RWPE1 (cell line): ENCODE results near the gene PPP3CA.
A peak's percentile ranks its signal among the peaks of the same experiment; 100 is the strongest.

Source experiments
- CTCF ChIA-PET: fragments of 350-600 bp; sonication (Branson Sonifier 250); formaldehyde crosslinking; extraction: SDS; loops from one replicate; lab custom pipeline; 2021; lab: Yijun Ruan, JAX
- POLR2A ChIA-PET: fragments of 400-600 bp; formaldehyde crosslinking; extraction: SDS; loops from one replicate; lab custom pipeline; 2020; ENCODE audit warnings: antibody characterized with exemption; ENCODE audit not compliant: low non-redundant PET; lab: Yijun Ruan, JAX
- DNase-seq: peaks from one replicate; pipeline ENCODE4 v3.0.0; 2012; ENCODE audit warnings: low spot score
- H3K27ac ChIP-seq: fragments of 450-650 bp; 2 replicates; pipeline ENCODE4 v1.5.1; 2017
- TF ChIP-seq, protein P1 (sequence below): fragments of 450-650 bp; conservative IDR thresholded peaks from 2 replicates; pipeline ENCODE4 v1.5.1; 2017; ENCODE audit warnings: low read depth, mild to moderate bottlenecking

The PPP3CA gene

DNA sequence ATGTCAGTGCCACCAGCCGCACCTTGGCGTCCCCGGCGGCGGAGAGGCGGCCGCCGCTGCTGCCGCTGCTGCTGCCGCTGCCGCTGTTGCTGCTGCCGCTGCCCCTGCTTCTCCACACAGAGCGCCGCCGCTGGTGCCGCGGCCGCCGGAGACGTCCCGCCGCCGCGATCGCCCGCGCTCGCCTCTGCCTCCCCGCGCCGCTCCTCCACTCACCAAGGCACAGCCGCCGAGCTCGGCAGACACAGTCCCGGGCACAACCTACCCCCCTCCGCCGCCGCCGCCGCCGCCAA is at the start of gene PPP3CA:
PPP3CA (minus strand) TSS at position 260 of the 290 bp plus-strand sequence.
- peak within 1 kb of the TSS; percentile 96 for H3K27ac ChIP-seq
- TF ChIP-seq, protein P1, sequence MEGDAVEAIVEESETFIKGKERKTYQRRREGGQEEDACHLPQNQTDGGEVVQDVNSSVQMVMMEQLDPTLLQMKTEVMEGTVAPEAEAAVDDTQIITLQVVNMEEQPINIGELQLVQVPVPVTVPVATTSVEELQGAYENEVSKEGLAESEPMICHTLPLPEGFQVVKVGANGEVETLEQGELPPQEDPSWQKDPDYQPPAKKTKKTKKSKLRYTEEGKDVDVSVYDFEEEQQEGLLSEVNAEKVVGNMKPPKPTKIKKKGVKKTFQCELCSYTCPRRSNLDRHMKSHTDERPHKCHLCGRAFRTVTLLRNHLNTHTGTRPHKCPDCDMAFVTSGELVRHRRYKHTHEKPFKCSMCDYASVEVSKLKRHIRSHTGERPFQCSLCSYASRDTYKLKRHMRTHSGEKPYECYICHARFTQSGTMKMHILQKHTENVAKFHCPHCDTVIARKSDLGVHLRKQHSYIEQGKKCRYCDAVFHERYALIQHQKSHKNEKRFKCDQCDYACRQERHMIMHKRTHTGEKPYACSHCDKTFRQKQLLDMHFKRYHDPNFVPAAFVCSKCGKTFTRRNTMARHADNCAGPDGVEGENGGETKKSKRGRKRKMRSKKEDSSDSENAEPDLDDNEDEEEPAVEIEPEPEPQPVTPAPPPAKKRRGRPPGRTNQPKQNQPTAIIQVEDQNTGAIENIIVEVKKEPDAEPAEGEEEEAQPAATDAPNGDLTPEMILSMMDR, result no peak
- CTCF ChIA-PET, result interaction anchor here (0.6 kb wide), 2 partner anchors 158 to 515 kb away, joined by 3 read pairs; no protein-coding TSS in a partner anchor
- POLR2A ChIA-PET, result interaction anchor here (0.8 to 0.9 kb wide), 2 partner anchors 10 to 146 kb away, joined by 3 to 4 read pairs; no protein-coding TSS in a partner anchor
- DNase-seq, result no peak

GRCh38 chr4:101393256-101393655 is 45.9 kb upstream of the PPP3CA start:
- ChIA-PET POLR2A (no interaction called here), CTCF (no interaction called here)
- H3K27ac ChIP-seq, result no peak overlapping the region
- TF ChIP-seq, protein P1, result no peak
- DNase-seq, result peak; percentile 72

DNA sequence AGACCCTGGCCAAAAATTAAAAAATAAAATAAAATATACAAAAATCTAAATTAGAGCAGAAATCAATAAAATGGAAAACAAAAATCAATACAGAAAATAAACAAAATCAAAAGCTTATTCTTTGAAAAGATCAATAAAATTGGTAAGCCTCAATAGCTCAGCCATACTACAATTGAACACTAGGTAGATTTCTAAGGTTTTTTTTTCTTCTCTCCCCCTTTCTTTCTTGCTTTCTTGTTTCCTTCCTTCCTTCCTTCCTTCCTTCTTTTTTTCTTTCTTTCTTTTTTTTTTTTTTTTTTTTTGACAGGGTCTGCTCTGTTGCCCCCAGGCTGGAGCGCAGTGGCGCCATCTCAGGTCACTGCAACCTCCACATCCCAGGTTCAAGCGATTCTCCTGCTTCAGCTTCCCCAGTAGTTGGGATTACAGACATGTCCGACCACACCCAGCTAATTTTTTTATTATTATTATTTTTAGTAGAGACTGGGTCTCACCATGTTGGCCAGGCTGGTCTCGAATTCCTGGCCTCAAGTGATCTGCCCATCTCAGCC is 23.4 kb upstream of the PPP3CA start:
- TF ChIP-seq, protein P1, result no peak
- ChIA-PET CTCF (interaction anchor here (0.7 kb wide), 2 partner anchors 26 to 163 kb away, joined by 3 to 7 read pairs; no protein-coding TSS in a partner anchor), POLR2A (no interaction called here)
- no peak overlapping the region for H3K27ac ChIP-seq
- DNase-seq, result no peak

GRCh38 chr4:101367201-101367600 is 19.9 kb upstream of the PPP3CA start:
- ChIA-PET CTCF (no interaction called here), POLR2A (no interaction called here)
- TF ChIP-seq, protein P1, result no peak
- H3K27ac ChIP-seq, result peak overlapping the region; percentile 28; the same call in 1 of the 2 replicates
- peak; percentile 74 for DNase-seq

DNA sequence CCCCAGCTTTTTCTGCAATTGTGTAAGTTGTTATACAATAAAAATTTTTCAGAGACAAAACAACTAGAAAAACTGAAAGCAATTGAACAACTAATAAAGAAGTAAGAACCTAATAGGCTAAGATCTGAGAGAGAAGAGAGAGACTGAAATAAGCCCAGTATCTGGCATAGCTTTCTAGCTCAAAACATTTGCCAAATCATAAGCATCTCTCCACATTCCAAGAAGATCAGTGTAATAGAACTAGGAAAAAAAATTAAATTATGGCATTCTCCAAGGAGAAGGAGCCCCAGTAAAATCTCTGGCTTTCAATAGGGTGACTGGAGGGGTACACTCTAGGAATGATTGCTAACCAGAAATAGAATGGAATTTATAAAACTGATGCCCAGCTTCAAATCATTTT is 19.0 kb upstream of the PPP3CA start:
- CTCF ChIA-PET, result no interaction called here
- no peak overlapping the region for H3K27ac ChIP-seq
- TF ChIP-seq, protein P1, result no peak
- POLR2A ChIA-PET, result no interaction called here
- DNase-seq, result no peak

- CTCF ChIA-PET, result no interaction called here
- no peak for DNase-seq
- TF ChIP-seq, protein P1, result no peak
- peak overlapping the region; percentile 66 for H3K27ac ChIP-seq
- POLR2A ChIA-PET, result no interaction called here
Observed at GRCh38 chr4:101357751-101358150, 10.4 kb upstream of the PPP3CA start.
